Measurements from ENCODE around the gene BMPER. TPM values are rescaled to one million over a fixed set of nuclear protein-coding genes. Genes with fewer than 3 reads are reported as not detected.

The BMPER gene
- total RNA-seq, 1 donor from 2014 or later, result 0.26 TPM

DNA sequence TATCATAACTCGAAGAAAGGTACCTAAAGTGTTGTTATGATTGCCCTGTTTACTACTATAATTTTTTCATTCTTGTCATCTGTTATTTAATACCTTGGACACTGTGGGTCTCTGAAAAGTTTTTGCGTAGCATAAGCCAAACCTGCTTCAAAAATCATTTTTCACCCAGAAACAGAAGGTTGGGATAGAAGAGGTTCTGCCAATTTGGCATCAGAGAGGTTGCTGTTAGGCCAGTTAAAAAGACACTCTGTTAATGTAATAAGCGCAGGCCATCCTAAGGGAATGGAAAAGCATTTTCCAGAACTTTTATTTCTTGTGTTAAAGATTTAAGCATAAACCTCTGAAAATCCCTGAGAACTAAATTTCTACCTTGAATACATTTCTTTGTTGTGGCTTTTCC is 212.2 kb downstream of the BMPER start:
- Histone ChIP-seq H3K27me3 (ENCODE audit: control insufficient read depth, insufficient read depth, low read length) (no peaks in the 10 kb centered on the region), H3K4me3 (ENCODE audit: low read depth, low read length) (no peak overlapping the region), H3K36me3 (ENCODE audit: control insufficient read depth, insufficient read depth, low read length) (no peaks in the 10 kb centered on the region)
- no peak for FAIRE-seq
- DNase-seq (ENCODE audit: low read depth), result no peak
- TF ChIP-seq, protein P1, sequence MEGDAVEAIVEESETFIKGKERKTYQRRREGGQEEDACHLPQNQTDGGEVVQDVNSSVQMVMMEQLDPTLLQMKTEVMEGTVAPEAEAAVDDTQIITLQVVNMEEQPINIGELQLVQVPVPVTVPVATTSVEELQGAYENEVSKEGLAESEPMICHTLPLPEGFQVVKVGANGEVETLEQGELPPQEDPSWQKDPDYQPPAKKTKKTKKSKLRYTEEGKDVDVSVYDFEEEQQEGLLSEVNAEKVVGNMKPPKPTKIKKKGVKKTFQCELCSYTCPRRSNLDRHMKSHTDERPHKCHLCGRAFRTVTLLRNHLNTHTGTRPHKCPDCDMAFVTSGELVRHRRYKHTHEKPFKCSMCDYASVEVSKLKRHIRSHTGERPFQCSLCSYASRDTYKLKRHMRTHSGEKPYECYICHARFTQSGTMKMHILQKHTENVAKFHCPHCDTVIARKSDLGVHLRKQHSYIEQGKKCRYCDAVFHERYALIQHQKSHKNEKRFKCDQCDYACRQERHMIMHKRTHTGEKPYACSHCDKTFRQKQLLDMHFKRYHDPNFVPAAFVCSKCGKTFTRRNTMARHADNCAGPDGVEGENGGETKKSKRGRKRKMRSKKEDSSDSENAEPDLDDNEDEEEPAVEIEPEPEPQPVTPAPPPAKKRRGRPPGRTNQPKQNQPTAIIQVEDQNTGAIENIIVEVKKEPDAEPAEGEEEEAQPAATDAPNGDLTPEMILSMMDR (IDR thresholded peaks at IDR 0.05; ENCODE audit: insufficient read depth, low read length, severe bottlenecking), result no peak

DNA sequence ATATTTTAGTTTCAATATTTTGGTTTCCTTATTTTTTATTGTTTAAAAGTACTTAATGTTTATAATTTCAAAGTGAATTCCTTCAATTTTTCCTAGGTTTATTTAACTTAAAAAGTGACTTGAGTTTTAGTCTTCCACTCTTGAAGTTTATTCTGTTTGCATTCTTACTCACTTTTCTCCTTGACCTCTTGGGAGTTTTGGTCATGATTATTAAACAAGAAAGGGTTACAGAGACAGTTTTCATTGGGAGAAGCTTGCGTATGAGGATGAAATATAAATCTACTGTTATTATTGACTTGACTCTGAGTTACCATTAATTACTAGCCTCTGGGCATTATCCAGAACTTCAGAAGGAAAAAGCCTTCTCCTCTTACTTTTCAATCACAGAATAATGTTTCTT is 216.0 kb downstream of the BMPER start:
- Histone ChIP-seq H3K4me3 (ENCODE audit: low read depth, low read length) (no peak overlapping the region), H3K27me3 (ENCODE audit: control insufficient read depth, insufficient read depth, low read length) (no peaks in the 10 kb centered on the region), H3K36me3 (ENCODE audit: control insufficient read depth, insufficient read depth, low read length) (no peaks in the 10 kb centered on the region)
- FAIRE-seq (no peak), DNase-seq (ENCODE audit: low read depth) (no peak)
- TF ChIP-seq, protein P1 (IDR thresholded peaks at IDR 0.05; ENCODE audit: insufficient read depth, low read length, severe bottlenecking), result no peak

- no peak overlapping the region for H3K4me3 ChIP-seq (ENCODE audit: low read depth, low read length)
- no peak for DNase-seq (ENCODE audit: low read depth)
- FAIRE-seq, result no peak
- TF ChIP-seq, protein P1 (IDR thresholded peaks at IDR 0.05; ENCODE audit: insufficient read depth, low read length, severe bottlenecking), result no peak
- H3K27me3 ChIP-seq (ENCODE audit: control insufficient read depth, insufficient read depth, low read length), result no peaks in the 10 kb centered on the region
- H3K36me3 ChIP-seq (ENCODE audit: control insufficient read depth, insufficient read depth, low read length), result no peaks in the 10 kb centered on the region
These were observed 218.0 kb downstream of the BMPER start for GRCh38 chr7:34123316-34123715.

DNA sequence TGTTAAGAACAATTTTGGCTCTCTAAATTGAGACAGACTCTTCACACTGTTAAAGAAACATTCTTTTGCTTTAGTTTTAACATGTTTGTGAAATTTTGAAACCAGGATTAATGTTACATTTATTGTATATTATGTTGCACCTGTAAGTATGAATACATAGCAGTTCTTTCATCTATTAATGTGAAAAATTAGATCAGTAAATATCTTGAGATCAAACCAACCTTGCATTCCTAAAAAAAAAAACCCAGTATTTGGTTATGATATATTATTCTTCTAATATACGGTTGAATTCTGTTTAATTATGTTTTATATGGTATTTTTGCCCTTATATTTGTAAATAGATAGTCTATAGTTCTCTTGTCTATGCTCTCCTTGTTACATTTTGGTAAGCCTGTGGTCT is 219.4 kb downstream of the BMPER start:
- TF ChIP-seq, protein P1 (IDR thresholded peaks at IDR 0.05; ENCODE audit: insufficient read depth, low read length, severe bottlenecking), result no peak
- no peak for FAIRE-seq
- Histone ChIP-seq H3K36me3 (ENCODE audit: control insufficient read depth, insufficient read depth, low read length) (no peaks in the 10 kb centered on the region), H3K4me3 (ENCODE audit: low read depth, low read length) (no peak overlapping the region), H3K27me3 (ENCODE audit: control insufficient read depth, insufficient read depth, low read length) (no peaks in the 10 kb centered on the region)
- DNase-seq (ENCODE audit: low read depth), result no peak

DNA sequence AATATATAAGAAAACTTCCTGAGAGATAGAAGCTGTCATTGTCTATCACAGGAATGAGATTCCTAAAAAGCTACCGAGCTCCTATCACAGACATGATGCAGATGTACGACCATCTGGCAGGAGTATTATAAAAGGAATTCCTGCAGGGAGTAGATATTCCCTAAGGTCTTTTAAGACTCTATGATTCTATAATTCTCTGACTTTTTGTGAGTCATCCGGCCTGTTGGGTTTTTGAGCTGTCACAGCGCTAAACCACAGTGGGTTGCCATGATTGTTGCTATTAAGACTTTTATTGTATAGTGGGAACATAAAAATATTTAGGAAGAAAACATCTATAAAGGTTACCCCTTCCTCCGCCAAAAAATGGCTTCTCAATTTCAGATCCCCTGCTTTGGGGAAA is 223.4 kb downstream of the BMPER start:
- DNase-seq (ENCODE audit: low read depth) (no peak), FAIRE-seq (no peak)
- TF ChIP-seq, protein P1 (IDR thresholded peaks at IDR 0.05; ENCODE audit: insufficient read depth, low read length, severe bottlenecking), result no peak
- H3K27me3 ChIP-seq (ENCODE audit: control insufficient read depth, insufficient read depth, low read length), result no peaks in the 10 kb centered on the region
- no peak overlapping the region for H3K4me3 ChIP-seq (ENCODE audit: low read depth, low read length)
- H3K36me3 ChIP-seq (ENCODE audit: control insufficient read depth, insufficient read depth, low read length), result no peaks in the 10 kb centered on the region

DNA sequence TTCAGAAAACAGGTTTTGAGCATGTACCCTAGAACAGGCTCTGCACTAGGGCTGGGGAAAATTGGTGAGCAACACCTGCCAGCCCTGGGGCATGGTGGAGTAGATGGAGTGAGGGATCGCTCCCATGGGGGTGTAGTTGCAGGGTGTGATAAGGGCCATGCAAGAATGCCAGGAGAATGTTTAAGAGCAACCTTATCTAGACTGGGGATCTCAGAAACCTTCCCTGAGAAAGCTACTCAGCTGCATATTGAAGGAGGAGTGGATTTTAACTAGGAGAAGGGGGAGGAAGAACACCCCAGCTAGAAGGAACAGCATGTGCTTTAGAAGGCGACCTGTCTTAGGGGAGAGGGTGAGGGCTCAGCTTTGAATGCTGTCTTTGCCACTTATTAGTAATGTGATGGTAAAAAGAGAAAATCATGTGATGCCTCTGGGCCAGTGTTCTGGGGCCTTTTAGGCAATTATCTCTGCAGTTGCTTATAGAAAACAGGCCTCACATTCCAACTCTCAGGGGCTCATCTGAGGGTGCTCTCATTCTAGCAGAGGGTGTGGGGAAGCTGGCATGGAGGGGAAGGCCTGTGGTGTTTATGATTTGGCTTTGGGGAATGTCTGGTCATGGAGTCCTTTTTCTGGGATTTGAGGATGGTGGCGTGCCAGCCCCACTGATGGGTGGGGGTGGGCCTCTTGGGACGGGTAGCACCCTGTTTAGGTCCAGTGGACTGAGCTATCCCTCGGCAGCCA is 225.4 kb downstream of the BMPER start:
- no peak for DNase-seq (ENCODE audit: low read depth)
- no peak for FAIRE-seq
- no peak overlapping the region for H3K4me3 ChIP-seq (ENCODE audit: low read depth, low read length)
- TF ChIP-seq, protein P1 (IDR thresholded peaks at IDR 0.05; ENCODE audit: insufficient read depth, low read length, severe bottlenecking), result no peak
- H3K27me3 ChIP-seq (ENCODE audit: control insufficient read depth, insufficient read depth, low read length), result no peaks in the 10 kb centered on the region
- no peaks in the 10 kb centered on the region for H3K36me3 ChIP-seq (ENCODE audit: control insufficient read depth, insufficient read depth, low read length)

Measured in bronchial epithelial cell (primary cell).